ENCODE results near the gene NEURL1B.
"Not testable (repeated sequence)": the region's sequence is repeated elsewhere in the genome, so short reads cannot be mapped to it uniquely, and the experiment has no call there.

NEURL1B gene, protein sequence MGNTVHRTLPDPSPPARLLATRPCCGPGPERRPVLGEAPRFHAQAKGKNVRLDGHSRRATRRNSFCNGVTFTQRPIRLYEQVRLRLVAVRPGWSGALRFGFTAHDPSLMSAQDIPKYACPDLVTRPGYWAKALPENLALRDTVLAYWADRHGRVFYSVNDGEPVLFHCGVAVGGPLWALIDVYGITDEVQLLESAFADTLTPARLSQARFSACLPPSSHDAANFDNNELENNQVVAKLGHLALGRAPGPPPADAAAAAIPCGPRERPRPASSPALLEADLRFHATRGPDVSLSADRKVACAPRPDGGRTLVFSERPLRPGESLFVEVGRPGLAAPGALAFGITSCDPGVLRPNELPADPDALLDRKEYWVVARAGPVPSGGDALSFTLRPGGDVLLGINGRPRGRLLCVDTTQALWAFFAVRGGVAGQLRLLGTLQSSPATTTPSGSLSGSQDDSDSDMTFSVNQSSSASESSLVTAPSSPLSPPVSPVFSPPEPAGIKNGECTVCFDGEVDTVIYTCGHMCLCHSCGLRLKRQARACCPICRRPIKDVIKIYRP

DNA sequence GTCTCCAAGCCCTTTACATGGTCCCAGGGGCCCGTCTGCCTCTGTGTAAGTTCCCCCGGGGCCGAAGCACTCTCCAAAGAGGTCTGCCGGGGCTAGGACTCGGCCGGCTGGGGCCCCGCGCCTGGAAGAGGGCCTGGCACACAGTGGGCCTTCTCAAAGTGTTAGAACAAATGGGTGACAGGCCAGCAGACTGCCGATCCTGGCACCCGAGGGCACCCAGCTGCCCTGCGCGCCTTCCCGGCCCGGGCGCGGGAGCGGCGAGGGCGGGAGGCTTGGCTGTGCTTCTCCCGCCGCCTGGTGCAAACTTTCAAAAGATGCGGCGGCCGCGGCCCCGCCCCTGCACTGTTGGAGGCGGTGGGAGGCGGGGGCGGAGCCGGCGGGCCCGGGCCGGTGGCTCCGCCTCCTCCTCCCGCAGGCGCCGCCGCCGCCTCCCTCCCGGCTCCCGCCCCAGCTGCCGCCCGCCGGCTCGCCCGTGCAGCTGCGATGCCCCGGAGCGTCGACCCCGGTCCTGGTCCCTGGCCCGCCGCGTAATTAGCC is at the start of gene NEURL1B:
Gene NEURL1B (plus strand): TSS at position 442 of the 537 bp plus-strand sequence. CDS start 144 bp downstream, outside the sequence.
- DNase-seq (ENCODE audit: low read depth in 1 of 2, low spot score in 1 of 2): peak in 1 of 2 donors; percentile 7

DNA sequence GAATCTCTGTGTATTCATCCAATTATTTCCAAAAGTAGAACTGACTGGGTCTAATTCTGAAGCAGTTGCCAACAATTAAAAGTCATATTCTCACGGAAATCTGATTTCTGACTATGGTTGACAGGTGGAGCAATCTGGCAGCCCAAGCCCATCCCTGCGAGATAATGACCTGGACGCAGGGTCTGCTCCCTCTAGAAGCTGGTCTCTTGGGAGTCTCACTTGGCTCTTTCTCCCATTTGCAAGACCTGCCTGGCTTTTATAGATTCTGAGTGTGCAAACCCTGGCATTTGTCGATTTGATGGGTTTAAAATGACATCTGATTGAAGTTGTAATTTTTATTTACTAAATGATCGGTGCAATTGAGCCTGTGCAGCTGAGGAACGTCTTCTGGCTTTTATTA is 49.4 kb upstream of the NEURL1B start:
- no peak for DNase-seq (ENCODE audit: low read depth in 1 of 2, low spot score in 1 of 2)

DNA sequence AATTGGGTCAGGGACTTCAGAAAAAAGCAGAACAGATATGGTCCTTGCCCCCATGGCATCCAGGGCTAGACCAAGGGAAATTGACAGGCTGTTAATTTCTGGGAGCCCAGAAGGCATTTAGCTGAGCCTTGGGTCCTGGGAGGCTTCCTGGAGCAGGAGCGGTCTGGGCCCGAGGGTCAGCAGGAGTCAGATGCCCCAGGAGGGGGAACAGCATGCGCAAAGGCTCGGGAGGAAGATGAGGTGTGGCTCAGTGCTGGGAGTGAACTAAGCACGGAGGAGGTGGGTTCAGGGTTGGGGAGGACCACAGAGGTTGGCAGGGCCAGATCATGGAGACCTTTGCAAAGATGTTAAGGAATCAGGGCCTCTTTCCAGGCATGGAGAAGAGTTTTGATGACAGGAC is 48.2 kb upstream of the NEURL1B start:
- DNase-seq (ENCODE audit: low read depth in 1 of 2, low spot score in 1 of 2): no peak

DNA sequence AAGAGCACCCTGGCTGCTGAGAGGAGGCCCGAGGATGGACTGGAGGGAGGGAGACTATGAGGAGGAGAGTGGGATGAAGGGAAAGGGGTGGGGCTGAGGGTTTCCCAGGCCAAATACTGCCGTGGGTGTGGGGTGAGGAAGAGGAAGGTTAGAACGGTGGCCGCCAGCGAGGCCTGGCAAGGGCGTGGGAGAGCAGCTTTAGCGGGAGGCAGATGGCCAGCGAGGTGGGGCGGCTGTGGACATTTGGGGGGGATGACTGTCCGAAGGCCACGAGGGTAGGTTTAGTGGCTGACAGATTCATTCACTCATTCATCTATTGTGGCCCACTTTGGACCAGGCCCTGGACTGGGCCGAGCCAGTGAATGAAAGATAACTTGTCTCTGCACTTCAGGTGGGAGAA is 47.8 kb upstream of the NEURL1B start:
- DNase-seq (ENCODE audit: low read depth in 1 of 2, low spot score in 1 of 2): no peak

DNA sequence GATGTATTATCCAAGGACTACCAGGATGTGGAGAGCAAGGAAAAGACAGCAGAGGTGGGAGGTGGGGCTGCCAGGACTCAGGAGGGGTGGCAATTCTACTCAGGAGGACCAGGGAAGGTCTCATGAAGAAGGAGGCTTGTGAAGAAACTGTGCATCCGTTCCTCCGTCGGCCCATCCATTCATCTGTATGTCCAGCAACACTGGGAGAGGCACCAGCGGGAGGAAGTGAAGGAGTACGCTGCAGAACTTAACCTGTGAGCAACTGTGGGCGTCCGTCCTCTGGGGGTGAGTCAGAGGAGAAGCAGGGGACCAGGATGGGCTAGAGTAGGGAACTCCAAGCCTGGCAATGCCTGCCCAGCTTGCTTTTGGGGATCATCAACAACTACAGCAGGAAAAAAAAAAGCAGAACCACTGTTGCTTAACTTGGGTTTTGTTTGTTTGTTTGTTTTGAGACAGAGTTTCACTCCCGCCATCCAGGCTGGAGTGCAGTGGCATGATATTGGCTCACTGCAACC is 47.3 kb upstream of the NEURL1B start:
- no peak for DNase-seq (ENCODE audit: low read depth in 1 of 2, low spot score in 1 of 2)

DNA sequence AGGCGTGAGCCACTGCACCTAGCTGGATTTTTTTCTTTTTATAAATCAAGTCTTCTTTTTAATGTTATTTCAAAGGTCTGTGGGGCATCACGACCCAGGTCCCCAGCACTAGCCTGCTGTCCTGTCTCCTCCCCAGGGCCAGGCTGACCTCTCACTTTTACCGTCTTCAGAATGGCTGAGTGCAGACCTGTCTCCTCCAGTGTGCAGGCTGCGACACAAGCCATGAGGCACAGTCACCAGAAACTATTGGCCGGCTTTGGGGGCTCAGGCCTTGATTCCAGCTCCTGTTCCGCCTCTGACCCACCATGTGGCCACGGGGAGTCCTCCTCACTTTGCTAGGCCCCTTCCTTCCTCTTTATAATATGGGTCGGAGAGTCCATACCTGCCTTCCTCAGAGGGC is 46.6 kb upstream of the NEURL1B start:
- DNase-seq (ENCODE audit: low read depth in 1 of 2, low spot score in 1 of 2): no peak

DNA sequence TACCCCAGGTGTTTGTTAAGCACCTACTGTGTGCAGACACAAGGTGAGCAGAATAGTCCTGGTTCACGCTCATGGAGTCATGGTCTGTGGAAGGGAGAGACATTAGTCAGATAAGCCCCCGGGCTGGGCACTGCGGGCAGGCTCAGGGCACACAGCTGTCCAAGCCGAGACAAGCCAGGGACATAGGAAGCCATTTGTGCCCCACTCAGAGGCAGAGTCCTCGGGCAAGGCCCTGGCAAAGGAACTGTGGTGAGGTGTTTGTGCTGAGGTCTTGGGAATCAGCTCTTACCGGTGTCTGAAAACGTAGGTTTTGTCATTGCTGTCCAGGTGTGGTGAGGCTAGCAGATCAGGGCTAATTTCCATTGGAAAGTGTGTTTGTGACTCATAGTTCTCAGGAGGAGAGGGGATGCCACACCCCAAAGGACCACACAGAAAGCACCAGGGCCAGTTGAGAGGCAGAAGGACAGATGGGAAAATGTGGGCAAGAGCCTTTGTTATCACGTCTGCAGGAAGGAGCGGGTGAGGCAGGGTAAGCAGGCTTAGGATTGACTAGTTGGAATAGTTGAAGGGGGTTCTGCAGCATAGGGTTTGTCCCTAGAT is 46.1 kb upstream of the NEURL1B start:
- no peak for DNase-seq (ENCODE audit: low read depth in 1 of 2, low spot score in 1 of 2)

DNA sequence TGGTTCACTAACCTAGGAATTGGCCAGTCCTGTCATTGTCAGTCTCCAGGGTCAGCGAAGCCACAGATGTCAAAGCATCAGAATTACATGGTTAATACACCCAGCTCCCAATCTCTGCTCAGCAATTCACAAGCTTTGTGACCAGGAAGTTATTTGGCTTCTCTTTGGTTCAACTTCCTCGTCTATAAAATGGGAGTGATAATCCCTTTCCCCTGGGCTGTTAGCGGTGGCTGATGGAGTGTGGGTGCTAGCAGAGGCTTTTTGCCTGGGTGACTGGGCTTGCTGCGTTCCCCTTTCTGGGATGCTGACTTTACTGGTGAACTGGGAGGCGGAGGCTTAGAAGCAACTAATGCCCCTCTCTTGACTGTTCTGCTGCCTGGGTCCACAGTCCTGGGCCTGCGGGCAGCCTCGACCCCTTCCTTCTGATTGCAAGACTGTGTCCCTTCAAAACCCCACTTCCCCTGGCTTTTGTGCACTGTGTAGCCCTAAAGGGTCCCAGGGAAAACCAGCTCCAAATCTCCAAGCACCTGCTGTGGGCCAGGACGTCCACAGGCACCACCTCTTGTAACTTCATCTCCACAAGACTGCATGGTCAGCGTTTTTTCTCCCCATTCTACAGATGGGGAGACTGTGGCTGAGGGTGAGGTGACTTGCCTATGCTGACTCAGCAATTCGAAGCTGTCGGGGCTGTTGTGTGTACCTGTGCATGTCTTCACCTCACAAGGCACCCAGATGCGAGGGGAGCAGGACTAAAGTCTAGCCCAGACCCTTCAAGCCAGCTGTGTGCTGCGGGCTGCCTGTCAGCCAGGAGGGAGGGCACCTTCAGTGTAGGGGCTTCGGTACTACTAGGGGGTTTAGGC is 45.2 kb upstream of the NEURL1B start:
- no peak for DNase-seq (ENCODE audit: low read depth in 1 of 2, low spot score in 1 of 2)

DNA sequence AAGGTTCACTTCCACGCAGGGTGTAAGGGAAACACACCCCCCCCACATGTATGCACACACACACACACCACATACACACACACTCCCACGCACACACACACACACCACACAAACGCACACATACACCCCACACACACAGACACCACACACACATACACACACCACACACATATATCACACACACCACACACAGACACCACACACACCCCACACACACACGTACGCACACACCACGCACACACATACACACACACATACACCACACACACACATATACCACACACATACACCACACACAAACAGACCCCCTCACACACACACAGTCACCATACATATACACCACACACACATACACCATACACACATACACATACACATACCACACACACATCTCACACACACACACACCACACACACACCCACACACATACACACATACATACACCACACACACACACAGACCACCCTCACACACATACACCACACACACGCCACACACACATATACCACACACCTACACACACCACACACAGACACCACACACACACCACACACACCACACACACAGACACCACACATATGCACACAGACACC is 44.3 kb upstream of the NEURL1B start:
- DNase-seq (ENCODE audit: low read depth in 1 of 2, low spot score in 1 of 2): no peak

DNA sequence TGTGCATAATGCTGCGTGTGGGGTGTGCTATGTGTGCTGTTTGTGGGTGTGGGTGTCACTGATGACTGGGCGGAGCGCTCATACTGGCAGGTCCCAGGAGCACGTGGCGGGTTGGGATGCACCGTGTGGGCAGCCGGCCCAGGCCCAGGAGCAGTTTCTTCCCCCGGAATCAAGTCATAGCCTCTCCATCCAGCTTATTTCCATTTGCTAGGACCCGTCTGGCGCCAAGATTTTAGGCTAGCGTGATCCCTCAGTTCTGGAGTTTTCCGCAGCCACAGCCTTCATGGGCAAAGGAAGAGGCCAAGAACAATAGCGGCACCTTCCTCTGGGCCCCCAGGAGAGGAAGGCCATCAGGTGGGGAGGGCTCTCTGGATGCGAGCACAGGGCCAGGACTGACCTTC is 43.3 kb upstream of the NEURL1B start:
- no peak for DNase-seq (ENCODE audit: low read depth in 1 of 2, low spot score in 1 of 2)

DNA sequence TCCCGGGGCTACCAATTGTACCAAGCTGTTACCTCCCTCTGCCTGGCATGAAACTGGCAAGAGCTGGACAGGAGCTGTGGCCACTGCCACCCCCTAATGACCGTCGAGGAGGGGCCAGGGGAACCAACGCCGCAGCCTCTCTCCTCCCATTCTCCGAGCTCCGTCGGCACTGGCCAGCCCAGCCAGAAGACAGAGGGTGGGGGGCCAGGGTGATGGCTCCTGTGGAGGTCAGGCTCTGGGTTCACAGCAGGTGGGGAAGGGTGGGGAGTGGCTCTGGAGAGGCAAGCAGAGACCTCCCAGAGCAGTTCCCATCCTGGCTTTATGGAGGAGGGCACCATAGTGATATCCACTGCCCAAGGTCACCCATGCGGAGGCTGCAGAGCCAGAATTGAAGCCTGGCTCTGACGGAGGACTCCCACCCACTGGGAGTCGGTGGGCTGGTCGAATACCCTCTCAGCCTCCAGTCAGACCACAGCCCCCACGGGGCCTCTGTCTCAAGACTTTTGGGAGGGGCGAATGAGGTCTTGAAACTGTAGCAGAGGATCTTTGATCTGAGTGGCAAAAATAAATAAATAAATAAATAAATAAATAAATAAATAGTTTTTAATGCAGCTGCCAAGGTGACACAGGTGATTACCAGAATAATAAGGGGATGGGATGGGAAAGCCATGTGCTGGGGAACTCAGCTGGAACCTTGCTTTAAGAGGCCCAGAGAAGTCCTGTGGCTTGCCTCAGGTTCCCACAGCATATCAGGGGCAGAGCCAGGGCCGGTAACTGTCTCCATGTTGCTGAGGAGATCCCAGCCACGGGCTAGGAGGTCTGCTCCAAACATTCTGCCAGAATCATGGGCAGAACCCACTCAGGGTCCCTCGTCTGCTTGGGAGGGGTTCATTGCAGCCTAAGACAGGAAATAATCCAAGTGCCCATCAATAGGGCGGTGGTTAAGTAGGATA is 42.5 kb upstream of the NEURL1B start:
- no peak for DNase-seq (ENCODE audit: low read depth in 1 of 2, low spot score in 1 of 2)

DNA sequence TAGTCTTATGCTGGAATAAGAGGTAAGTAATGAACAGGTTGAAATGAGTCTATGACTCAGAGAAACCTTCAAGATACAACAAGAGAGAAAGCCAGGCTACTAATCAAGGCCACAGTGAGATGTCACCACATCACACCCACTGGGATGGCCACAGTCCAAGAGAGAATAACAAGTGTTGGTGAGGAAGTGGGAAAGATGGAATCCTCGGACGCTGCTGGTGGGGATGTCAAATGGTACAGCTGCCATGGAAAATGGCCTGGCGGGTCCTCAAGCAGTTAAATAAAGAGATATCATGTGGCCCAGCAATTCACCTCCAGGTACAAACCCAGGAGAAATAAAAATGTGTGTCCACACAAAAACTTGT is 41.9 kb upstream of the NEURL1B start:
- DNase-seq (ENCODE audit: low read depth in 1 of 2, low spot score in 1 of 2): no peak

DNA sequence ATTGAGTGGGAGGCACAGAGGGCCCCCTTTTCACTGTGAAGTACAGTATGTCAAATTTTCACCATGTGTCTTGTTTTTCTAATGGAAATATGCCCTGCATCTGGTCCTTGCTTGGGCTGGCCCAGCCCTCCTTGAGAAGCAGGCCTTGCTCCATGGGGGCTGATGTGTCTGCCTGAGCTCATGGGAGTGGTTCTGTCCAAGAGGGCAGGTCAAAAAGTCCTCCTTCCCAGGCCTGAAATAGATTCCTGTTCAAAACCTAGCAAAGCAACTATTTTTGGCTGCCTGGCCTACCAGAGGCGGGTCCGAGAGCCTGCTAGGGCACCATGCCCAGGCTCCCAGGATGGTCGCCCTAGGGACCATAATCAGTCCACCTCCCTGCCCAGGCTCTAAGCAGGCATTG is 40.5 kb upstream of the NEURL1B start:
- no peak for DNase-seq (ENCODE audit: low read depth in 1 of 2, low spot score in 1 of 2)

DNA sequence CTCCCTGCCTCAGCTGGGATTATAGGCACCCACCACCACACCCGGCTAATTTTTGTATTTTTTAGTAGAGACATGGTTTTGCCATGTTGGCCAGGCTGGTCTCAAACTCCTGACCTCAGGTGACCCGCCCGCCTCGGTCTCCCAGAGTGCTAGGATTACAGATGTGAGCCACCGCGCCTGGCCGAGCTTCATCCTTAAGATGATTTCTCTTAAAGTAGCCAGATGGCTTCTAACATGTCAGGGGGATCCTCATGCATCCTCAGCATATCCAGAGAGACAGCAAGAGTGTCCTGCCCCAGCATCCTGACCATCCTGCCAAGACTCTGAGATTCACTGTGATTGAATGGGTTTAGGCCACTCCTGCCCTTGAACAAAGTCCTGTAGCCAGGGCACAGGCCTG is 39.5 kb upstream of the NEURL1B start:
- not testable (repeated sequence) for DNase-seq (ENCODE audit: low read depth in 1 of 2, low spot score in 1 of 2)

DNA sequence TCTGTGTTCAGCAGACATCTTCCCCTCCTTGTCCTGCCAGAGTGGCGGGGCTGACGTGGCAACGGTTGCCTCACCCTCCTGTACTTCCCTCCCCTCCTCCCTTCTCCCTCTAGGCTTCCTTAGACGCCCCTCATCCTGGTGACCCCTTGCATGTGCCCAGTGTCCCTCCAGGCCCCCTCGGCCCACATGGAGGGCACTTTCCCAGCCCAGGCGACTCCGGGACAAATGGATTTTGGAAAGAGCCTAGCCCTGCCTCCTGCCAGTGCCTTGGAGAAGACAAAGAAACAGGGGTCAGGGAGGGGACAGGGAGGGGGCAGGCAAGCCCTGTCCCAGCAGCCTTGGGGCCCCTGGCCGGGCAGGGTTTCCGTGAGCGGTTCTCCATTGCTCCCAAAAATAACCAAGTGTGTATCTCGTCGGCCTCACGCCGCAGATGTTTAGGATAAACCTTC is 38.3 kb upstream of the NEURL1B start:
- DNase-seq (ENCODE audit: low read depth in 1 of 2, low spot score in 1 of 2): no peak

DNA sequence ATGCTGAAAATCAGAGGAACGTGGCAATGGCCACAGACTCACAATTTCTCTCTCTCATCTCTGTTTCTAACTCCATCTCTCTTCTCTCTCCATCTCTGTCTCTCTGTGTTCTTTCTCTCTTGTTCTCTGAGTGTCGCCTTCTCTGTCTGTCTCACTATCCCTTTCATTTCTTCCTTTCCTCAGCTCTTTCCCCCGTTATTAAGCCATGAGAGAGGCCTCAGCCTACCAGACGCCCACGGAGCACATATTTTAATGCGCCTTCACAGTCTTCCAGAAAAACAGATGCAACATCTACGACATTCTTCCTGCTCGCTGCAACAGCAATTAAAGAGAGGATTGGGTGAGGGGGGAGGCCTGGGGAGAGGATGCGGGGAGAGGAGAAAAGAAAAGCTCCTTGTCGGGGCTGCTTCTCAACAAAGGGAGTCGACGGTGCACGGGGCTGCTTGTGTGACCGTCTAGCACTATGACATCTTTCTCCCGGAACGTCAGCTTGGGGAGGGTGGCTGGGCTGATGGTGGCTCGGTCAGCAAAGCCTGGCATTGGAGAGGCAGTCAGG is 37.7 kb upstream of the NEURL1B start:
- no peak for DNase-seq (ENCODE audit: low read depth in 1 of 2, low spot score in 1 of 2)

DNA sequence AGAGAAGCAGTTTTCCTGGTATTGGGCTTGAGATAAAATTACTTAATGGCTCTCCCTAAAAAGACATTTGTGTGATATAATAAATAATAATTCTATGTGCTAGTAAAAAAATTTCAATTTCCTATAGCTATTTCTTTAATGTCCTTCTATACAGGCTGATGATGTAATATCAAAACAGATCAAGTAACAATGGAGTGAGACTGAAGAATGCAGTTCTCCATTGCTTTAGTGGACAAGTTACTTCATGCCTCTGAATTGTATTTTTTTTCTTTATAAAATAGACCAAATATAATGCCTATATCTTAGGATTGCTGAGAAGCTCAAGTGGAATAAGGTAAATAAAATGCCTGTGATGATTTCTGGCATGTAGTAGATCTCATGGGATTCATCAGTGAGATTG is 35.6 kb upstream of the NEURL1B start:
- no peak for DNase-seq (ENCODE audit: low read depth in 1 of 2, low spot score in 1 of 2)

DNA sequence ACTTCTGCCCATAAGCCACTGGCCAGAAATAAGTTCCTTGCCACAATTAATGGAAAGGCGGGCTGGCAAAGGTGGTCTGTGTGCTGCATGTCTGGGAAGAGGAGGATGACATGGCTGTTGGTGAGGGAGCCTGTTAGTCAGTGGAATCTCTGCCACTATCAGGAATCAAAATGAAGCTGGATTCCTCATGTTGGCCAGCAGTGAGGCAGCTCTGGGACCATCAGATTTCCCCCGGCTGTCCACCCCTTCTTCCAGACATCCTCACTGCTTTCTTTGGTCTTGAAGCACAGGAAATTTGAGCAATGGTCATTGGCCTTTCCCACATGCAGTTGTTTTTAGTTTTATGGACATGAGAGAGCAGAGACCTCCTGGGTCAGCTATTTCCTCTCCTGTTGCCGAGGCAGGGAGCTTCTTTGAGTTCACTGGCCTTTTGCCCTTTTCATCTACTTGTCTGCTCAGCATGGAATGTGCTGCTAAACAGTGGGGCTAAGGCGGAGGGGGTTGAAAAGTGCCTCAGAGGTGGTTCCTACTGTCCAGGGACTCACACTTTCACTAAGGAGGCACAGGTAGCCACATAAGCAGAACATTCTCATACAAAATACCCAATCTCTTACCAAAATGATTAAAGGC is 34.8 kb upstream of the NEURL1B start:
- no peak for DNase-seq (ENCODE audit: low read depth in 1 of 2, low spot score in 1 of 2)

Measured in activated CD4-positive, alpha-beta T cell treated with anti-CD3 and anti-CD28 coated beads, Interleukin-2, amount 50 U/mL, for 24 hours (primary cell).